HepG2 (cell line): Measurements from ENCODE around the gene ZNF213. TPM values are rescaled to one million over a fixed set of nuclear protein-coding genes. Genes with fewer than 3 reads are reported as not detected.

Experiments
- AGO2 ChIP-seq: fragments of 200-400 bp; formaldehyde crosslinking; optimal IDR thresholded peaks from 2 replicates; pipeline ENCODE3; 2017; ENCODE audit warnings: mild to moderate bottlenecking, low read depth, low read length, moderate library complexity
- ATRX ChIP-seq: sonication (generic); formaldehyde crosslinking; IDR thresholded peaks from 2 replicates; pipeline ENCODE4 v1.4.0; 2020; ENCODE audit warnings: missing genetic modification reagents, borderline replicate concordance
- CHCHD3 ChIP-seq: sonication (generic); formaldehyde crosslinking; IDR thresholded peaks from 2 replicates; pipeline ENCODE4 v1.8.0; 2022; ENCODE audit warnings: mild to moderate bottlenecking, missing genetic modification reagents, moderate library complexity
- HIVEP1 ChIP-seq: sonication (generic); formaldehyde crosslinking; IDR thresholded peaks from 2 replicates; pipeline ENCODE4 v1.4.0; 2020; ENCODE audit warnings: mild to moderate bottlenecking, missing genetic modification reagents
- HMGXB3 ChIP-seq: sonication (generic); formaldehyde crosslinking; IDR thresholded peaks from 2 replicates; pipeline ENCODE4 v1.4.0; 2020; ENCODE audit warnings: missing genetic modification reagents, borderline replicate concordance
- NFIC ChIP-seq: IDR thresholded peaks from 2 replicates; pipeline ENCODE4 v1.6.1; 2012; ENCODE audit warnings: mild to moderate bottlenecking, low read length, inconsistent platforms
- TCF7 ChIP-seq: sonication (generic); IDR thresholded peaks from 2 replicates; pipeline ENCODE4 v1.6.1; 2016; ENCODE audit warnings: antibody characterized with exemption, low read depth
- ZFP37 ChIP-seq: sonication (generic); formaldehyde crosslinking; IDR thresholded peaks from 2 replicates; pipeline ENCODE4 v1.4.0; 2020; ENCODE audit warnings: missing genetic modification reagents, borderline replicate concordance
- ZNF282 ChIP-seq: fragments of 450-650 bp; IDR thresholded peaks from 2 replicates; pipeline ENCODE4 v1.6.1; 2018; ENCODE audit not compliant: partially characterized antibody
- ZNF367 ChIP-seq: sonication (generic); formaldehyde crosslinking; IDR thresholded peaks from 2 replicates; pipeline ENCODE4 v1.4.0; 2020; ENCODE audit warnings: missing genetic modification reagents, borderline replicate concordance
- ZNF547 ChIP-seq: sonication (generic); formaldehyde crosslinking; IDR thresholded peaks from 2 replicates; pipeline ENCODE4 v1.5.1; 2020; ENCODE audit warnings: mild to moderate bottlenecking, missing genetic modification reagents
- ZNF703 ChIP-seq: sonication (generic); formaldehyde crosslinking; IDR thresholded peaks from 2 replicates; pipeline ENCODE4 v1.5.1; 2020; ENCODE audit warnings: missing genetic modification reagents, mild to moderate bottlenecking, moderate library complexity, borderline replicate concordance
- ZNF775 ChIP-seq: sonication (generic); formaldehyde crosslinking; IDR thresholded peaks from 2 replicates; pipeline ENCODE4 v1.4.0; 2020; ENCODE audit warnings: missing genetic modification reagents, mild to moderate bottlenecking, moderate library complexity, borderline replicate concordance
- polyA plus RNA-seq, 8 experiments: library from polyadenylated mRNA; depleted of rRNA in 3 of 8; stranded (reverse) in 7 of 8; unstranded in 1 of 8; fragments of >200 nt; fragmentation: Illumina TruSeq in 4 of 8; extraction: Trizol in 4 of 8; gene quantifications; 2 replicates each; pipeline versions ENCODE4 v1.2.1 to v1.2.3, GENCODE V29; 2011 to 2016; ENCODE audit warnings: low read depth in 4 of 8, missing spikeins in 1 of 8, mixed read lengths in 1 of 8; ENCODE audit not compliant: insufficient read depth in 1 of 8
- total RNA-seq, 5 experiments: library from RNA; depleted of rRNA; stranded (reverse); fragments of >200 nt; fragmentation: Illumina TruSeq; extraction: Trizol; gene quantifications; 2 replicates each; pipeline ENCODE4 v1.2.3, GENCODE V29; 2016; ENCODE audit warnings: low read depth in 1 of 5
- TF ChIP-seq, protein P1 (sequence below): IDR thresholded peaks from 2 replicates; pipeline ENCODE4 v1.6.1; 2012; ENCODE audit warnings: low read depth, low read length, improper control_type of control experiment
- TF ChIP-seq, protein P2 (sequence below): sonication (generic); formaldehyde crosslinking; IDR thresholded peaks from 2 replicates; pipeline ENCODE4 v1.5.0; 2020; ENCODE audit warnings: mild to moderate bottlenecking, low read depth, missing genetic modification reagents, borderline replicate concordance
- TF ChIP-seq, protein P3 (sequence below): sonication (generic); formaldehyde crosslinking; IDR thresholded peaks from 2 replicates; pipeline ENCODE4 v1.4.0; 2020; ENCODE audit warnings: missing genetic modification reagents, borderline replicate concordance
- TF ChIP-seq, protein P4 (sequence below): IDR thresholded peaks from 2 replicates; pipeline ENCODE4 v1.6.1; 2016; ENCODE audit warnings: low read depth

Gene ZNF213
- total and polyA plus RNA-seq, 2 of the 13 experiments (the other 11 are each of a cell fraction or from before 2014, with no cell fraction given) = 0.59 to 0.97 TPM

DNA sequence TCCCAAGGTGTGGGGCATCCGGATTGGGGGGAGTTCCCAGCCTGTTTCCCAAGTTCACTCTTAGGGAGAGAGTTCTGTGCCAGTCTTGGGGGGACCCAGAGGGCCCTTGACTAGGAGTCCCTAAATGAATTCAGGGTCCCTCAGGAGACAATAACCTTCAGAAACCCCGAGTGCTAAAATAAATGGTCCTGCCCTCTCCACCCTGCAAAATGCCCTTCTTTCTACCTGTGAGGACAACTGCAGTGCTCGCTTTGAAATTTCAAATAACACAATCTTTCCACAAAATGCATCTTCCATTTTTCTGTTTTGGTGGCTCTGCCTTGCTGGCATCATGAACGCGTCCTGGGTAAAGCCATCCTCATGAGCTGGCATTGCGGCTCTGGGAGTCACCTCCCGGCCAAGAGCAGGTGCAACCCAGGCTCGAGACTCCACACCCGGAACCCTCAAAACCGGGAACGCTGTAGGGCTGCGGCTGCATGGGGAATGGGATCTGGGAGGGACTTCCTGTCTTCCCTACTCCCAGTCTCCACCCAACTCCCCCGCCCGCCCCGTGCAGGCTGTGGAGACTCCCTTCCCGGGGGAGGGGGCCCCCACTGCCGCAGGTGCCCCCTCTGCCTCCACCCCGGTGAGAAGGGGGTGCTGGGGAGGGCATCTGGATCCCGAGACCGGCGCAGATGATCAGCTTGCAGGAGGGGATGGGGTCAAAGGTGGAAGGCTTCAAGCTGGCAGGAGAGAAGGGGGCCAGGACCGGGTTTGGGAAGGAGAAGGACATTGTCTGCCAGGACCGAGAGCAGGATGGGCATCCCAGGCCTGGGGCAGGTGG is 22.6 kb upstream of the ZNF213 start, which contains the start of gene ZNF205 (continued):
- TF ChIP-seq NFIC = no peak
- no peak for TF ChIP-seq ZNF703 (CRISPR knock-in tag)
- TF ChIP-seq, protein P1, sequence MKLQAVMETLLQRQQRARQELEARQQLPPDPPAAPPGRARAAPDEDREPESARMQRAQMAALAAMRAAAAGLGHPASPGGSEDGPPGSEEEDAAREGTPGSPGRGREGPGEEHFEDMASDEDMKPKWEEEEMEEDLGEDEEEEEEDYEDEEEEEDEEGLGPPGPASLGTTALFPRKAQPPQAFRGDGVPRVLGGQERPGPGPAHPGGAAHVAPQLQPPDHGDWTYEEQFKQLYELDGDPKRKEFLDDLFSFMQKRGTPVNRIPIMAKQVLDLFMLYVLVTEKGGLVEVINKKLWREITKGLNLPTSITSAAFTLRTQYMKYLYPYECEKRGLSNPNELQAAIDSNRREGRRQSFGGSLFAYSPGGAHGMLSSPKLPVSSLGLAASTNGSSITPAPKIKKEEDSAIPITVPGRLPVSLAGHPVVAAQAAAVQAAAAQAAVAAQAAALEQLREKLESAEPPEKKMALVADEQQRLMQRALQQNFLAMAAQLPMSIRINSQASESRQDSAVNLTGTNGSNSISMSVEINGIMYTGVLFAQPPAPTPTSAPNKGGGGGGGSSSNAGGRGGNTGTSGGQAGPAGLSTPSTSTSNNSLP = peak; percentile 27; the same call in 1 of the 2 replicates
- TF ChIP-seq TCF7 = no peak
- TF ChIP-seq, protein P2, sequence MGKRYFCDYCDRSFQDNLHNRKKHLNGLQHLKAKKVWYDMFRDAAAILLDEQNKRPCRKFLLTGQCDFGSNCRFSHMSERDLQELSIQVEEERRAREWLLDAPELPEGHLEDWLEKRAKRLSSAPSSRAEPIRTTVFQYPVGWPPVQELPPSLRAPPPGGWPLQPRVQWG (CRISPR knock-in tag) = no peak
- peak; percentile 70; the same call in 1 of the 2 replicates for TF ChIP-seq ZNF547 (CRISPR knock-in tag)
- TF ChIP-seq, protein P3, sequence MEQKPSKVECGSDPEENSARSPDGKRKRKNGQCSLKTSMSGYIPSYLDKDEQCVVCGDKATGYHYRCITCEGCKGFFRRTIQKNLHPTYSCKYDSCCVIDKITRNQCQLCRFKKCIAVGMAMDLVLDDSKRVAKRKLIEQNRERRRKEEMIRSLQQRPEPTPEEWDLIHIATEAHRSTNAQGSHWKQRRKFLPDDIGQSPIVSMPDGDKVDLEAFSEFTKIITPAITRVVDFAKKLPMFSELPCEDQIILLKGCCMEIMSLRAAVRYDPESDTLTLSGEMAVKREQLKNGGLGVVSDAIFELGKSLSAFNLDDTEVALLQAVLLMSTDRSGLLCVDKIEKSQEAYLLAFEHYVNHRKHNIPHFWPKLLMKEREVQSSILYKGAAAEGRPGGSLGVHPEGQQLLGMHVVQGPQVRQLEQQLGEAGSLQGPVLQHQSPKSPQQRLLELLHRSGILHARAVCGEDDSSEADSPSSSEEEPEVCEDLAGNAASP (CRISPR knock-in tag) = peak; percentile 72; the same call in 1 of the 2 replicates
- TF ChIP-seq, protein P4, sequence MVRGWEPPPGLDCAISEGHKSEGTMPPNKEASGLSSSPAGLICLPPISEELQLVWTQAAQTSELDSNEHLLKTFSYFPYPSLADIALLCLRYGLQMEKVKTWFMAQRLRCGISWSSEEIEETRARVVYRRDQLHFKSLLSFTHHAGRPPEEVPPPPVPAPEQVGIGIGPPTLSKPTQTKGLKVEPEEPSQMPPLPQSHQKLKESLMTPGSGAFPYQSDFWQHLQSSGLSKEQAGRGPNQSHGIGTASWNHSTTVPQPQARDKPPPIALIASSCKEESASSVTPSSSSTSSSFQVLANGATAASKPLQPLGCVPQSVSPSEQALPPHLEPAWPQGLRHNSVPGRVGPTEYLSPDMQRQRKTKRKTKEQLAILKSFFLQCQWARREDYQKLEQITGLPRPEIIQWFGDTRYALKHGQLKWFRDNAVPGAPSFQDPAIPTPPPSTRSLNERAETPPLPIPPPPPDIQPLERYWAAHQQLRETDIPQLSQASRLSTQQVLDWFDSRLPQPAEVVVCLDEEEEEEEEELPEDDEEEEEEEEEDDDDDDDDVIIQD = no peak; the same call in 1 of the 2 replicates
- TF ChIP-seq ATRX (CRISPR knock-in tag) = no peak
- TF ChIP-seq HIVEP1 (CRISPR knock-in tag) = peak; percentile 77
- no peak for TF ChIP-seq ZFP37
- TF ChIP-seq HMGXB3 = peak; percentile 94; the same call in 1 of the 2 replicates
- TF ChIP-seq CHCHD3 (CRISPR knock-in tag) = no peak
- TF ChIP-seq AGO2 = no peak
- no peak for TF ChIP-seq ZNF282
- no peak for TF ChIP-seq ZNF775
- TF ChIP-seq ZNF367 (CRISPR knock-in tag) = no peak
